GM12878 (cell line): ENCODE measurements around the gene ATP2B1.

Experiments
- IRF3 ChIP-seq: fragments of 450-650 bp; IDR thresholded peaks from 2 replicates; pipeline ENCODE4 v1.6.1; 2014; ENCODE audit warnings: mild to moderate bottlenecking
- MYC ChIP-seq: IDR thresholded peaks from 2 replicates; pipeline ENCODE4 v1.6.1; 2011; ENCODE audit warnings: mild to moderate bottlenecking, low read length, moderate library complexity, inconsistent platforms; ENCODE audit not compliant: insufficient read depth, insufficient replicate concordance, insufficient read length, severe bottlenecking
- POLR2A ChIP-seq: IDR thresholded peaks from 2 replicates; pipeline ENCODE4 v1.6.1; 2011; ENCODE audit warnings: low read depth, mild to moderate bottlenecking, low read length
- SMAD5 ChIP-seq: IDR thresholded peaks from 2 replicates; pipeline ENCODE4 v1.6.1; 2016; ENCODE audit warnings: antibody characterized with exemption, low read depth
- SMC3 ChIP-seq: IDR thresholded peaks from 2 replicates; pipeline ENCODE4 v1.6.1; 2011; ENCODE audit warnings: low read length, improper control_type of control experiment, borderline replicate concordance
- TAF1 ChIP-seq: IDR thresholded peaks from 2 replicates; pipeline ENCODE4 v1.6.1; 2011; ENCODE audit warnings: mild to moderate bottlenecking, low read depth, low read length, borderline replicate concordance
- ZBED1 ChIP-seq: IDR thresholded peaks from 2 replicates; pipeline ENCODE4 v1.6.1; 2016; ENCODE audit warnings: borderline replicate concordance
- TF ChIP-seq, protein P1 (sequence below), 3 experiments: IDR thresholded peaks in 2 of 3; conservative IDR thresholded peaks in 1 of 3; 2 replicates each; pipeline ENCODE4 v1.5.1; 2011; ENCODE audit warnings: low read depth in 3 of 3, low read length in 3 of 3, mild to moderate bottlenecking in 3 of 3, control low read depth in 2 of 3, moderate library complexity in 2 of 3, inconsistent platforms in 1 of 3, mixed read lengths in 1 of 3; ENCODE audit not compliant: control insufficient read depth in 2 of 3, insufficient read depth in 1 of 3; ENCODE audit errors: extremely low read depth in 1 of 3

DNA sequence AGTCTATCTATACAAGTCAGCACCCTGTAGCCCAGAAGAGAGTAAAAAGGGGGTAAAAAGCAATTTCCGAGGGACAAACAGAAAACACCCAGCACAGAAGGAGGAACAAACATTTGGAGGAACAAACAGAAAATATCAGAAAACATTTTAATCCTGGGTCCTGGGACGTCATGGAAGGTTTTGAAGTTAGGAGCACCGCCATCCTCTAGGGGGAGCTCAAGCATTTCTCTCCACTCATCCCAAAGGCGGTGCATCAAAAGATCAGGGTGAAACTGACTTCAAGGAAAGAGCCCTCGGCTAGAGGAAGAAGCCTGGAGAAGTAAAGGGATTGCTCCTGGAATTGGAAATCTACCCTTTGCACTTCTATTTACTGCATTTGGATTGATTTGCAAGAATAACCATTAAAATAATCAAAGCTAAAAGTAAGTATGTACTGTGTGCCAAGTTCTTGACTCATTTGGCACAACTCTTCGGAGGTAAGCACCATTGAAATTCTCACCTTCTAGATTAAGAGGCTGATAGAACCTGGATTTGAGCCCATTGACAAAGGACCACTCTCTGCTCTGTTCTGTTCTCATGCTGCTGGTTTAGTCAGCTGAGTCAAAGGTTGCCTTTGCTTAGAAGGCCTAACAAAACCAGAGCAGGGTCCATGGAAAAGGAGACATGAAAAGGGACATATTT is 165.6 kb downstream of the ATP2B1 start:
- no peak for TF ChIP-seq IRF3
- TF ChIP-seq TAF1, result no peak
- no peak for TF ChIP-seq POLR2A
- TF ChIP-seq ZBED1, result no peak
- no peak for TF ChIP-seq MYC
- TF ChIP-seq, protein P1, sequence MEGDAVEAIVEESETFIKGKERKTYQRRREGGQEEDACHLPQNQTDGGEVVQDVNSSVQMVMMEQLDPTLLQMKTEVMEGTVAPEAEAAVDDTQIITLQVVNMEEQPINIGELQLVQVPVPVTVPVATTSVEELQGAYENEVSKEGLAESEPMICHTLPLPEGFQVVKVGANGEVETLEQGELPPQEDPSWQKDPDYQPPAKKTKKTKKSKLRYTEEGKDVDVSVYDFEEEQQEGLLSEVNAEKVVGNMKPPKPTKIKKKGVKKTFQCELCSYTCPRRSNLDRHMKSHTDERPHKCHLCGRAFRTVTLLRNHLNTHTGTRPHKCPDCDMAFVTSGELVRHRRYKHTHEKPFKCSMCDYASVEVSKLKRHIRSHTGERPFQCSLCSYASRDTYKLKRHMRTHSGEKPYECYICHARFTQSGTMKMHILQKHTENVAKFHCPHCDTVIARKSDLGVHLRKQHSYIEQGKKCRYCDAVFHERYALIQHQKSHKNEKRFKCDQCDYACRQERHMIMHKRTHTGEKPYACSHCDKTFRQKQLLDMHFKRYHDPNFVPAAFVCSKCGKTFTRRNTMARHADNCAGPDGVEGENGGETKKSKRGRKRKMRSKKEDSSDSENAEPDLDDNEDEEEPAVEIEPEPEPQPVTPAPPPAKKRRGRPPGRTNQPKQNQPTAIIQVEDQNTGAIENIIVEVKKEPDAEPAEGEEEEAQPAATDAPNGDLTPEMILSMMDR (IDR thresholded peaks at IDR 0.05 in 2 of 3, conservative IDR thresholded peaks at IDR 0.05 in 1 of 3; ENCODE audit: control insufficient read depth in 2 of 3, extremely low read depth in 1 of 3, insufficient read depth in 1 of 3, low read depth in 3 of 3, low read length in 3 of 3), result peak; percentile 86 to 91 (median 89)
- no peak for TF ChIP-seq SMAD5
- peak; percentile 95 for TF ChIP-seq SMC3
